DND-41 (cell line): Measurements from ENCODE around the gene ALX1.

Source experiments
- ATAC-seq: fragments of 200-7000 bp; cut with Tn5 transposase; 3 replicates; pipeline ENCODE4 v1.9.1; 2021; ENCODE audit warnings: low read depth; ENCODE audit not compliant: insufficient read depth
- DNase-seq: peaks from one replicate; pipeline ENCODE4 v3.0.0-alpha.2; 2020
- H2AFZ ChIP-seq: 2 replicates; pipeline ENCODE4 v1.6.0; 2012; ENCODE audit warnings: low read depth, low read length
- H3K27ac ChIP-seq: 2 replicates; pipeline ENCODE4 v1.5.1; 2012; ENCODE audit warnings: low read length, inconsistent platforms
- H3K27me3 ChIP-seq: fragments of 200-600 bp; sonication (generic); 2 replicates; pipeline ENCODE4 v1.6.0; 2012; ENCODE audit warnings: low read length, mild to moderate bottlenecking, inconsistent platforms; ENCODE audit not compliant: insufficient read depth, poor library complexity
- H3K36me3 ChIP-seq: 2 replicates; pipeline ENCODE4 v1.5.1; 2012; ENCODE audit warnings: low read length, inconsistent platforms; ENCODE audit not compliant: insufficient read depth
- H3K4me1 ChIP-seq: 2 replicates; pipeline ENCODE4 v1.5.1; 2012; ENCODE audit warnings: mild to moderate bottlenecking, low read length; ENCODE audit not compliant: insufficient read depth
- H3K4me2 ChIP-seq: 2 replicates; pipeline ENCODE4 v1.6.0; 2012; ENCODE audit warnings: mild to moderate bottlenecking, moderate library complexity, low read length, inconsistent platforms; ENCODE audit not compliant: insufficient read depth
- H3K4me3 ChIP-seq, 2 experiments: fragments of 200-600 bp in 1 of 2; shearing (Covaris generic) in 1 of 2; 2 replicates each; pipeline ENCODE4 v1.5.1; 2012 to 2016; ENCODE audit warnings: inconsistent platforms in 2 of 2, low read length in 2 of 2, mild to moderate bottlenecking in 2 of 2, low read depth in 1 of 2, moderate library complexity in 1 of 2
- H3K79me2 ChIP-seq: 2 replicates; pipeline ENCODE4 v1.6.0; 2012; ENCODE audit warnings: low read length, inconsistent platforms; ENCODE audit not compliant: insufficient read depth
- H3K9ac ChIP-seq: 2 replicates; pipeline ENCODE4 v1.6.0; 2012; ENCODE audit warnings: low read depth, mild to moderate bottlenecking, inconsistent platforms, low read length, moderate library complexity
- H3K9me3 ChIP-seq: 2 replicates; pipeline ENCODE4 v1.5.1; 2012; ENCODE audit warnings: low read length, moderate library complexity, mild to moderate bottlenecking, inconsistent platforms; ENCODE audit not compliant: insufficient read depth, severe bottlenecking
- H4K20me1 ChIP-seq: 2 replicates; pipeline ENCODE4 v1.6.0; 2012; ENCODE audit warnings: low read length; ENCODE audit not compliant: insufficient read depth
- EZH2 ChIP-seq: IDR thresholded peaks from 3 replicates; pipeline ENCODE4 v1.6.1; 2012; ENCODE audit warnings: borderline replicate concordance, low read depth, mild to moderate bottlenecking, moderate library complexity, low read length, inconsistent platforms; ENCODE audit not compliant: severe bottlenecking

The ALX1 gene

GRCh38 chr12:85350356-85350755, 70.3 kb downstream of the ALX1 start:
- H3K4me3 ChIP-seq: no peak overlapping the region
- no peak overlapping the region for H3K9ac ChIP-seq
- H3K9me3 ChIP-seq: no peaks in the 10 kb centered on the region
- DNase-seq: no peak
- no peaks in the 10 kb centered on the region for H3K27me3 ChIP-seq
- H3K36me3 ChIP-seq: no peaks in the 10 kb centered on the region
- no peak for TF ChIP-seq EZH2
- ATAC-seq: no peak
- no peaks in the 10 kb centered on the region for H4K20me1 ChIP-seq
- H3K4me1 ChIP-seq: no peaks in the 10 kb centered on the region
- no peaks in the 10 kb centered on the region for H3K79me2 ChIP-seq
- no peak overlapping the region for H3K27ac ChIP-seq
- no peak overlapping the region for H2AFZ ChIP-seq
- no peak overlapping the region for H3K4me2 ChIP-seq
